AG04450 (cell line): ENCODE results near the gene SARM1. TPM values are rescaled to one million over a fixed set of nuclear protein-coding genes. Genes with fewer than 3 reads are reported as not detected.
"Not testable (repeated sequence)": the region's sequence is repeated elsewhere in the genome, so short reads cannot be mapped to it uniquely, and the experiment has no call there.

Experiments used
- CTCF ChIA-PET: fragments of 300-600, 350-600 bp; formaldehyde crosslinking; extraction: SDS; loops from one replicate; lab custom pipeline; 2022; ENCODE audit warnings: antibody characterized with exemption, inconsistent platforms; lab: Charles Lee
- POLR2A ChIA-PET: fragments of 350-600 bp; formaldehyde crosslinking; extraction: SDS; loops from one replicate; lab custom pipeline; 2021; ENCODE audit warnings: antibody characterized with exemption, inconsistent platforms; lab: Yijun Ruan, JAX
- DNase-seq: peaks from one replicate; pipeline ENCODE4 v3.0.0-alpha.2; 2011; ENCODE audit warnings: low read depth, low spot score
- H3K27ac ChIP-seq: one replicate; pipeline ENCODE4 v1.5.1; 2012; ENCODE audit warnings: low read depth, low read length, control low read depth
- H3K27me3 ChIP-seq: one replicate; pipeline ENCODE4 v1.6.0; 2012; ENCODE audit warnings: low read length; ENCODE audit not compliant: control insufficient read depth, insufficient read depth
- H3K4me3 ChIP-seq: 2 replicates; pipeline ENCODE4 v1.5.1; 2011; ENCODE audit warnings: mild to moderate bottlenecking, low read depth, low read length, control low read depth
- H3K9me3 ChIP-seq: 2 replicates; pipeline ENCODE4 v1.5.1; 2012; ENCODE audit warnings: low read length; ENCODE audit not compliant: control insufficient read depth, insufficient read depth
- polyA plus RNA-seq: library from polyadenylated mRNA; depleted of rRNA; stranded (reverse); fragments of >200 nt; gene quantifications from 2 replicates; pipeline ENCODE4 v1.2.3, GENCODE V29; 2011
- TF ChIP-seq, protein P1 (sequence below): IDR thresholded peaks from 2 replicates; pipeline ENCODE4 v1.5.1; 2011; ENCODE audit warnings: low read depth, low read length, control low read depth, inconsistent platforms

Gene SARM1
- polyA plus RNA-seq, 1 experiment: 6.2 TPM

GRCh38 chr17:28335959-28336871, 35.3 kb upstream of the SARM1 start:
- Histone ChIP-seq H3K27me3 (no peaks in the 10 kb centered on the region), H3K9me3 (no peaks in the 10 kb centered on the region; the same call in 1 of the 2 replicates), H3K27ac (peak overlapping the region; percentile 99), H3K4me3 (peak overlapping the region; percentile 97)
- ChIA-PET POLR2A (interaction anchor here (0.6 to 2.6 kb wide), 12 partner anchors 8 to 295 kb away, joined by 3 to 36 read pairs (median 4); partner anchors contain the start of genes POLDIP2, SARM1, TMEM97 and VTN), CTCF (interaction anchor here (0.7 to 1.2 kb wide), 3 partner anchors 85 to 442 kb away, joined by 3 to 7 read pairs (median 4); partner anchors contain the start of gene LYRM9)
- TF ChIP-seq, protein P1, sequence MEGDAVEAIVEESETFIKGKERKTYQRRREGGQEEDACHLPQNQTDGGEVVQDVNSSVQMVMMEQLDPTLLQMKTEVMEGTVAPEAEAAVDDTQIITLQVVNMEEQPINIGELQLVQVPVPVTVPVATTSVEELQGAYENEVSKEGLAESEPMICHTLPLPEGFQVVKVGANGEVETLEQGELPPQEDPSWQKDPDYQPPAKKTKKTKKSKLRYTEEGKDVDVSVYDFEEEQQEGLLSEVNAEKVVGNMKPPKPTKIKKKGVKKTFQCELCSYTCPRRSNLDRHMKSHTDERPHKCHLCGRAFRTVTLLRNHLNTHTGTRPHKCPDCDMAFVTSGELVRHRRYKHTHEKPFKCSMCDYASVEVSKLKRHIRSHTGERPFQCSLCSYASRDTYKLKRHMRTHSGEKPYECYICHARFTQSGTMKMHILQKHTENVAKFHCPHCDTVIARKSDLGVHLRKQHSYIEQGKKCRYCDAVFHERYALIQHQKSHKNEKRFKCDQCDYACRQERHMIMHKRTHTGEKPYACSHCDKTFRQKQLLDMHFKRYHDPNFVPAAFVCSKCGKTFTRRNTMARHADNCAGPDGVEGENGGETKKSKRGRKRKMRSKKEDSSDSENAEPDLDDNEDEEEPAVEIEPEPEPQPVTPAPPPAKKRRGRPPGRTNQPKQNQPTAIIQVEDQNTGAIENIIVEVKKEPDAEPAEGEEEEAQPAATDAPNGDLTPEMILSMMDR: no peak
- DNase-seq: peak; percentile 74

DNA sequence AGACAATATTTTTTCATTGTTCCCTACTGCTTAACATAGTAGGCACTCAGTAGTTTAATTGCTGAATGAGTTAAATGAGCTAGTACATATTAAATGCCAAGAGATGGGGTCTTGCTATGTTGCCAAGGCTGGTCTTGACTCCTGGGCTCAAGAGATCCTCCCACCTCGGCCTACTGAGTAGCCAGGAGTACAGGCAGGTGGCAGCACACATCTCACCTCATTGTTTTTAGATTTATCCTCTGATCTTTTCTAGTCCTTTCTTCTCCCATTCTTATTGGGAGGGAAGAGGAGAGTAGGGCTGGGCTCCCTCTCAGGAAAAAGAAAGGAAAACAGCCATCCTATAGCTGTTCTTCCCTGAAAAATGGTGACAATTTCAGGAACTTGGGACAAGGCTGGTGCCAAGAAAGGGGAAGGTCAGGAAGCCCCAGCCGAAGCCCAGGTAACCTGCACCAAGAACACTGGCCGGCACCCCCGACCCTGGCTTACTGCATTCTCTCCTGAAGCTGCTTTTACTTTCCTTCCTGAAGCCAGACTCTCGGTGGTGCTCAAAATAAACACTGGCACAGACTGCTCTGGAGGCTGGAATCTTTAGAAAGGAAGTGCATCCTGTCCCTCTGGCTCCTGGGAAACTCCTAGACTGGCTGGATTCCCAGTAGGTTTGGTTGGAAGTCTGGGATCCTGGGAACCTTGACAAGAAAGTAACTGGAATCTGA, 33.3 kb upstream of the SARM1 start:
- H3K27ac ChIP-seq: peak overlapping the region; percentile 68
- TF ChIP-seq, protein P1: no peak
- CTCF ChIA-PET: interaction anchor here (0.6 to 1.0 kb wide), 2 partner anchors 217 to 533 kb away, joined by 3 to 4 read pairs; no protein-coding TSS in a partner anchor
- no peaks in the 10 kb centered on the region; the same call in 1 of the 2 replicates for H3K9me3 ChIP-seq
- POLR2A ChIA-PET: no interaction called here
- 0 out of 2 replicates have a peak overlapping the region, but pooled peaks have one; percentile 7 for H3K4me3 ChIP-seq
- DNase-seq: no peak
- no peaks in the 10 kb centered on the region for H3K27me3 ChIP-seq

GRCh38 chr17:28338769-28339212, 32.7 kb upstream of the SARM1 start:
- H3K27ac ChIP-seq: peak overlapping the region; percentile 68
- H3K27me3 ChIP-seq, CTCF ChIA-PET, H3K9me3 ChIP-seq, H3K4me3 ChIP-seq, DNase-seq: not testable (repeated sequence)
- POLR2A ChIA-PET: interaction anchor here (0.7 kb wide), 1 partner anchor 158 kb away, joined by 4 read pairs; no protein-coding TSS in a partner anchor

- no peak overlapping the region for H3K27ac ChIP-seq
- no peak overlapping the region for H3K4me3 ChIP-seq
- TF ChIP-seq, protein P1: no peak
- no peak for DNase-seq
- H3K27me3 ChIP-seq: no peaks in the 10 kb centered on the region
- POLR2A ChIA-PET: interaction anchor here (0.7 kb wide), 1 partner anchor 159 kb away, joined by 4 read pairs; no protein-coding TSS in a partner anchor
- H3K9me3 ChIP-seq: no peaks in the 10 kb centered on the region; the same call in 1 of the 2 replicates
- CTCF ChIA-PET: no interaction called here
These were observed 32.1 kb upstream of the SARM1 start for GRCh38 chr17:28339431-28339830.

- Histone ChIP-seq H3K27me3 (no peaks in the 10 kb centered on the region), H3K27ac (no peak overlapping the region), H3K4me3 (no peak overlapping the region), H3K9me3 (no peaks in the 10 kb centered on the region; the same call in 1 of the 2 replicates)
- ChIA-PET POLR2A (no interaction called here), CTCF (no interaction called here)
- DNase-seq: no peak
- TF ChIP-seq, protein P1: no peak
These were observed 31.1 kb upstream of the SARM1 start for GRCh38 chr17:28340374-28340773.
